Nephron (organoid): ENCODE results near the gene HINT2.

Experiments used
- H3K27ac Mint-ChIP-seq, 3 experiments: 2 replicates each; pipeline ENCODE4 v1.8.0; 2020; ENCODE audit warnings: mixed read lengths in 3 of 3, mild to moderate bottlenecking in 2 of 3, moderate library complexity in 1 of 3
- H3K27me3 Mint-ChIP-seq: 2 replicates; pipeline ENCODE4 v1.8.0; 2021; ENCODE audit warnings: low read depth, mild to moderate bottlenecking, moderate library complexity, mixed read lengths
- H3K36me3 Mint-ChIP-seq: 2 replicates; pipeline ENCODE4 v1.8.0; 2020; ENCODE audit warnings: low read depth, mixed read lengths
- H3K4me1 Mint-ChIP-seq: 2 replicates; pipeline ENCODE4 v1.8.0; 2020; ENCODE audit warnings: mixed read lengths
- H3K4me3 Mint-ChIP-seq, 3 experiments: 2 replicates each; pipeline ENCODE4 v1.8.0; 2020; ENCODE audit warnings: mild to moderate bottlenecking in 3 of 3, mixed read lengths in 3 of 3, moderate library complexity in 2 of 3
- H3K9me3 Mint-ChIP-seq: 2 replicates; pipeline ENCODE4 v1.8.0; 2020; ENCODE audit warnings: mixed read lengths
- CTCF ChIP-seq, 3 experiments: fragments of 200-600 bp; sonication (generic); IDR thresholded peaks; one replicate each; pipeline ENCODE4 v1.5.0; 2021; ENCODE audit warnings: antibody characterized with exemption in 3 of 3; ENCODE audit not compliant: unreplicated experiment in 3 of 3

The HINT2 gene

GRCh38 chr9:35835766-35836165 is 20.9 kb upstream of the HINT2 start:
- no peak overlapping the region for H3K4me3 Mint-ChIP-seq
- H3K4me1 Mint-ChIP-seq, result peaks cover 42% of the 10 kb centered on the region
- no peaks in the 10 kb centered on the region for H3K27me3 Mint-ChIP-seq
- H3K36me3 Mint-ChIP-seq, result peaks cover 23% of the 10 kb centered on the region
- H3K27ac Mint-ChIP-seq, result no peak overlapping the region
- no peak for TF ChIP-seq CTCF (IDR thresholded peaks at IDR 0.05; ENCODE audit: unreplicated experiment in 3 of 3)
- no peaks in the 10 kb centered on the region for H3K9me3 Mint-ChIP-seq

- Mint-ChIP-seq H3K4me1 (peaks cover 47% of the 10 kb centered on the region), H3K27ac (no peak overlapping the region), H3K4me3 (no peak overlapping the region), H3K9me3 (no peaks in the 10 kb centered on the region), H3K27me3 (no peaks in the 10 kb centered on the region), H3K36me3 (peaks cover 23% of the 10 kb centered on the region)
- TF ChIP-seq CTCF (IDR thresholded peaks at IDR 0.05; ENCODE audit: unreplicated experiment in 3 of 3), result peak in 1 of 3 experiments; percentile 12
These were observed 20.4 kb upstream of the HINT2 start for GRCh38 chr9:35835216-35835632.

- peaks cover 23% of the 10 kb centered on the region for H3K36me3 Mint-ChIP-seq
- H3K9me3 Mint-ChIP-seq, result no peaks in the 10 kb centered on the region
- H3K27me3 Mint-ChIP-seq, result no peaks in the 10 kb centered on the region
- H3K4me1 Mint-ChIP-seq, result peaks cover 54% of the 10 kb centered on the region
- peak overlapping the region; percentile 10 to 89 (median 78) for H3K27ac Mint-ChIP-seq
- TF ChIP-seq CTCF (IDR thresholded peaks at IDR 0.05; ENCODE audit: unreplicated experiment in 3 of 3), result no peak
- no peak overlapping the region for H3K4me3 Mint-ChIP-seq
These were observed 19.7 kb upstream of the HINT2 start for GRCh38 chr9:35834260-35835215.

GRCh38 chr9:35832814-35833213 is 18.0 kb upstream of the HINT2 start:
- H3K27ac Mint-ChIP-seq, result peak overlapping the region; percentile 34 to 89 (median 54)
- peaks cover 12% of the 10 kb centered on the region for H3K36me3 Mint-ChIP-seq
- peaks cover 4% of the 10 kb centered on the region for H3K27me3 Mint-ChIP-seq
- peaks cover 64% of the 10 kb centered on the region for H3K4me1 Mint-ChIP-seq
- H3K9me3 Mint-ChIP-seq, result no peaks in the 10 kb centered on the region
- TF ChIP-seq CTCF (IDR thresholded peaks at IDR 0.05; ENCODE audit: unreplicated experiment in 3 of 3), result no peak
- peak overlapping the region; percentile 24 to 65 (median 56) for H3K4me3 Mint-ChIP-seq

- peaks cover 67% of the 10 kb centered on the region for H3K4me1 Mint-ChIP-seq
- TF ChIP-seq CTCF (IDR thresholded peaks at IDR 0.05; ENCODE audit: unreplicated experiment in 3 of 3), result no peak
- peak overlapping the region; percentile 57 to 89 (median 62) for H3K27ac Mint-ChIP-seq
- peak overlapping the region; percentile 60 to 90 (median 82) for H3K4me3 Mint-ChIP-seq
- peaks cover 4% of the 10 kb centered on the region for H3K27me3 Mint-ChIP-seq
- peaks cover 12% of the 10 kb centered on the region for H3K36me3 Mint-ChIP-seq
- no peaks in the 10 kb centered on the region for H3K9me3 Mint-ChIP-seq
These were observed 16.2 kb upstream of the HINT2 start for GRCh38 chr9:35831040-35831439.
